A673 (cell line): ENCODE data around the gene OSBPL8.
A peak's percentile ranks its signal among the peaks of the same experiment; 100 is the strongest.

Source experiments
- EZH2 ChIP-seq: fragments of 200-600 bp; sonication (generic); IDR thresholded peaks from 2 replicates; pipeline ENCODE4 v1.6.1; 2017; ENCODE audit warnings: borderline replicate concordance, low read depth, mild to moderate bottlenecking, mixed read lengths, antibody characterized with exemption, low read length; ENCODE audit not compliant: poor library complexity, severe bottlenecking
- TF ChIP-seq, protein P1 (sequence below): fragments of 300-800, 200-600 bp; sonication (generic); conservative IDR thresholded peaks from 2 replicates; pipeline ENCODE4 v1.5.1; 2017; ENCODE audit warnings: low read depth, mild to moderate bottlenecking, antibody characterized with exemption, low read length, moderate library complexity, mixed read lengths

DNA sequence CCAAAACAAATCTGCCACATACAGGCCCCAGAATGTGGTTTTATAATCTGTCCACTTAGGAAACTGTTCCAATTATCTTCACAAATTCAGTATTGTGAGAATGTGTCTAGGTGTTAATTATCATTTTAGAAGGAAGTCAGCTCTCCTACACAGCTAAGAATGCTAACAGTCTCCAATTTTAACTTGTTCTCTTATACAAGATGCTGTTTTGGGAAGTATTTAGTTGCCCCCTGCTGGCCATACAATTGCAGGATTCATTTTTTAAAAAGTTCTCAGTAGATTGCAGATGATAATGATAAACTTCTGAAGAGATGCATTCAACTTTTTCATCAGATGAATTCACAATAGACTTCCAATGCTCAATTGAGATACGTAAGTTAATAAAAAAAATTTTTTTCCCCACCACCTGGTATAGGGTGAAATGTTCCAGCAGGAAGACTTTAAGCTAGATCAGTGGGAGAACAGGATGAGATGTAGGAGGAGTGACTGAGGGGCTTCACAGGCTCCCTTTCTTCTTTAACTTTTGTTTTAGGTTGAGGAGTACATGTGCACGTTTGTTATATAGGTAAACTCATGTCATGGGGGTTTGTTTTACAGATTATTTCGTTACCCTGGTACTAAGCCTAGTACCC, 27.3 kb upstream of the OSBPL8 start:
- TF ChIP-seq, protein P1, sequence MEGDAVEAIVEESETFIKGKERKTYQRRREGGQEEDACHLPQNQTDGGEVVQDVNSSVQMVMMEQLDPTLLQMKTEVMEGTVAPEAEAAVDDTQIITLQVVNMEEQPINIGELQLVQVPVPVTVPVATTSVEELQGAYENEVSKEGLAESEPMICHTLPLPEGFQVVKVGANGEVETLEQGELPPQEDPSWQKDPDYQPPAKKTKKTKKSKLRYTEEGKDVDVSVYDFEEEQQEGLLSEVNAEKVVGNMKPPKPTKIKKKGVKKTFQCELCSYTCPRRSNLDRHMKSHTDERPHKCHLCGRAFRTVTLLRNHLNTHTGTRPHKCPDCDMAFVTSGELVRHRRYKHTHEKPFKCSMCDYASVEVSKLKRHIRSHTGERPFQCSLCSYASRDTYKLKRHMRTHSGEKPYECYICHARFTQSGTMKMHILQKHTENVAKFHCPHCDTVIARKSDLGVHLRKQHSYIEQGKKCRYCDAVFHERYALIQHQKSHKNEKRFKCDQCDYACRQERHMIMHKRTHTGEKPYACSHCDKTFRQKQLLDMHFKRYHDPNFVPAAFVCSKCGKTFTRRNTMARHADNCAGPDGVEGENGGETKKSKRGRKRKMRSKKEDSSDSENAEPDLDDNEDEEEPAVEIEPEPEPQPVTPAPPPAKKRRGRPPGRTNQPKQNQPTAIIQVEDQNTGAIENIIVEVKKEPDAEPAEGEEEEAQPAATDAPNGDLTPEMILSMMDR = peak; percentile 76
- no peak for TF ChIP-seq EZH2
